ENCODE data around the gene SNX6. TPM values are rescaled to one million over a fixed set of nuclear protein-coding genes. Genes with fewer than 3 reads are reported as not detected.
"Not testable (repeated sequence)": the region's sequence is repeated elsewhere in the genome, so short reads cannot be mapped to it uniquely, and the experiment has no call there.

SNX6 gene
- total RNA-seq, 1 donor from 2014 or later, result 68.6 TPM

DNA sequence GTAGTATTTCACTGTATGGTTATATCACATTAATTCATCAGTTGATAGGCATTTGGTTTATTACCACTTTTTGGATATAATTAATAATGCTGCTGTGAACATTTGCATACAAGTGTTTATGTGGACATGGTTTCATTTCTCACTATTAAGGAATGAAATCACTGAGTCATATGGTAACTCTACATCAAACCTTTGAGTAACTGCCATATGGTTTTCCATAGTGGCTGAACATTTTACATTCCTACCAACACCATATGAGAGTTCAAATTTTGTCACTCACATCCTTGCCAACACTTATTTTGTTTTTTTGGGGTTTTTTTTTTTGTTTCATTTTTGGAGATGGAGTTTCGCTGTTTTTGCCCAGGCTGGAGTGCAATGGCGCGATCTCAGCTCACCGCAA lies 60.2 kb downstream of the SNX6 start:
- no peaks in the 10 kb centered on the region for H3K9me3 Mint-ChIP-seq
- no peaks in the 10 kb centered on the region for H3K4me1 Mint-ChIP-seq
- no peak for DNase-seq
- intact Hi-C loops (cut with micrococcal nuclease), result no loop called here
- H3K4me3 Mint-ChIP-seq, result no peak overlapping the region
- no peaks in the 10 kb centered on the region for H3K27me3 Mint-ChIP-seq
- H3K36me3 Mint-ChIP-seq (ENCODE audit: low read depth), result peaks cover 40% of the 10 kb centered on the region
- no peak overlapping the region for H3K27ac Mint-ChIP-seq

GRCh38 chr14:34568803-34569202 lies 61.1 kb downstream of the SNX6 start:
- no peak overlapping the region for H3K4me3 Mint-ChIP-seq
- H3K36me3 Mint-ChIP-seq (ENCODE audit: low read depth), result peaks cover 40% of the 10 kb centered on the region
- H3K27ac Mint-ChIP-seq, result no peak overlapping the region
- H3K27me3 Mint-ChIP-seq, result no peaks in the 10 kb centered on the region
- no peaks in the 10 kb centered on the region for H3K4me1 Mint-ChIP-seq
- no peak for DNase-seq
- intact Hi-C loops (cut with micrococcal nuclease), result no loop called here
- H3K9me3 Mint-ChIP-seq, result no peaks in the 10 kb centered on the region

- intact Hi-C loops (cut with micrococcal nuclease), result no loop called here
- Mint-ChIP-seq H3K9me3 (no peaks in the 10 kb centered on the region), H3K4me1 (no peaks in the 10 kb centered on the region), H3K27ac (no peak overlapping the region), H3K36me3 (ENCODE audit: low read depth) (peaks cover 16% of the 10 kb centered on the region), H3K27me3 (no peaks in the 10 kb centered on the region), H3K4me3 (no peak overlapping the region)
- DNase-seq, result no peak
These were observed 67.2 kb downstream of the SNX6 start for GRCh38 chr14:34562776-34563150.

DNA sequence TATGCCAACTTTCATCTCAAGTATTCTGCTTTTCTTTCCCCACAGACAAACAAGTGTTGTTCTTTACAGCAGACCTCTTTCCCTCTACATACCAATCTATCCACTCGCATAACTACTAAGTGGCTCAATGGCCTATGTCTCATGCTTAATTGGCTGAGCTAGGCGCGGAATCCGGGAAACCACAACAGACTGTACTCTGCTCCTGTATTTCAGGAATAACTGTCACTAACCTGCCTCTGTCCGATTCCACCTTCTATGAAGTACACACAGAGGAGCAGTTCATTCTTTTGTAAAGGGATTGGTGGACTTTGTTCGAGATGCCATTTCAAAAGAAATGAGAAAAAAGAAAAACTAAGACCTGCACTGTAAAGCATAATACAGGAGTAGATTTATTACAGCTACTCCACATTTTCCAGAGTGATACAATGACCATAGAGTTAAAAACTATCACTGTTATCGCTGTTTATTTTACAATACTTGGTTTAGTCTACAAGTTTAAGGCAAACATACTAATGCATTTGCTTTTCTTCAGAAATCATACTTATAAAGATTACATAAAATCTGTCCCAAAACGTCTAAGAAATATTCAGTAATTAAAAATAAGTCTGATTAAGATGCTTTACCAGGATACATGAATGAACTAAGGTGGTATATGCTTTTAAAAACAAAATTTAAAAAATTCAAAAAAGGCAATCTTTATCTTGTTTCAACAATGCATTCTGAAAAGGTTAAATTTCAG lies 67.7 kb downstream of the SNX6 start:
- H3K4me3 Mint-ChIP-seq; intact Hi-C loops (cut with micrococcal nuclease); DNase-seq; H3K27me3 Mint-ChIP-seq; H3K27ac Mint-ChIP-seq; H3K4me1 Mint-ChIP-seq; H3K9me3 Mint-ChIP-seq: not testable (repeated sequence)
- H3K36me3 Mint-ChIP-seq (ENCODE audit: low read depth), result peaks cover 13% of the 10 kb centered on the region

- DNase-seq; intact Hi-C loops (cut with micrococcal nuclease); H3K4me3 Mint-ChIP-seq; H3K9me3 Mint-ChIP-seq; H3K36me3 Mint-ChIP-seq (ENCODE audit: low read depth); H3K27me3 Mint-ChIP-seq; H3K27ac Mint-ChIP-seq: not testable (repeated sequence)
- peaks cover 12% of the 10 kb centered on the region for H3K4me1 Mint-ChIP-seq
These were observed 73.5 kb downstream of the SNX6 start for GRCh38 chr14:34556498-34556829.

GRCh38 chr14:34555583-34556497 lies 74.1 kb downstream of the SNX6 start:
- H3K27ac Mint-ChIP-seq; H3K36me3 Mint-ChIP-seq (ENCODE audit: low read depth); intact Hi-C loops (cut with micrococcal nuclease); H3K9me3 Mint-ChIP-seq; DNase-seq; H3K4me3 Mint-ChIP-seq; H3K27me3 Mint-ChIP-seq: not testable (repeated sequence)
- peaks cover 14% of the 10 kb centered on the region for H3K4me1 Mint-ChIP-seq

DNA sequence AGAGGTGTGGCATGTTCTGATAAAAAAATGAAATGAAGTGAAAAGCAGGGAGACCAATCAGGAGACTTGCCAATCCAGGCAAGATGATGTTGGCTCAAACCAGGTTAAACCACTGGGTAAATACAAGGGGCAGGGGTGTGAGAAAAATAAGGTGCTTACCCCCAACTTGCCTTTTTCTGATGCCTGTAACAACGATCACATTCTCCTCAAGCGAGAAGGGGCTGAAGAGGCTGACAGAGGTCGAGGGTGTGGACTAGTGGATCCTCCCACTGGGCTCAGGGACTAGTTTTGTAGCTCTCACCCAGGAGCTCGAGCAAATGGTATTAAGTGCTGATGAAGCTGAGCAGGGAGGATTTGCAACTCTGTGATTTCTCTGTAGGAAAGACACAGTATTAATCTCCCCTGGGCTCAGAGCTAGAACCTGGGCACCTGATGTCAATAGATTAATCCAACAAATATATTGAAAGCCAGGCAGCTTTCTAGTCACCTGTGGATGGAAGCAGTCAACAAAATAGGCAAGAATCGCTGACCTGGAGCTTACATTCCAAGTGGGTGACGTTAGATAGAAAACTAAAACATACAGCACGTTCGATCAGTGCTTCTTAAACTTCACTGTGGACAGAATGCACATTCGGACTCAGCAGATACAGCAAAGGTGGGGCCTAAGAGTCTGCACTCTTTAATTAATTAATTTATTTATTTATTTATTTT lies 75.3 kb downstream of the SNX6 start:
- no peaks in the 10 kb centered on the region for H3K27me3 Mint-ChIP-seq
- intact Hi-C loops (cut with micrococcal nuclease), result no loop called here
- H3K27ac Mint-ChIP-seq, result peak overlapping the region; percentile 72
- H3K9me3 Mint-ChIP-seq, result no peaks in the 10 kb centered on the region
- peak; percentile 74 for DNase-seq
- peak overlapping the region; percentile 69 for H3K4me3 Mint-ChIP-seq
- peaks cover 17% of the 10 kb centered on the region for H3K4me1 Mint-ChIP-seq
- H3K36me3 Mint-ChIP-seq (ENCODE audit: low read depth), result no peaks in the 10 kb centered on the region

DNA sequence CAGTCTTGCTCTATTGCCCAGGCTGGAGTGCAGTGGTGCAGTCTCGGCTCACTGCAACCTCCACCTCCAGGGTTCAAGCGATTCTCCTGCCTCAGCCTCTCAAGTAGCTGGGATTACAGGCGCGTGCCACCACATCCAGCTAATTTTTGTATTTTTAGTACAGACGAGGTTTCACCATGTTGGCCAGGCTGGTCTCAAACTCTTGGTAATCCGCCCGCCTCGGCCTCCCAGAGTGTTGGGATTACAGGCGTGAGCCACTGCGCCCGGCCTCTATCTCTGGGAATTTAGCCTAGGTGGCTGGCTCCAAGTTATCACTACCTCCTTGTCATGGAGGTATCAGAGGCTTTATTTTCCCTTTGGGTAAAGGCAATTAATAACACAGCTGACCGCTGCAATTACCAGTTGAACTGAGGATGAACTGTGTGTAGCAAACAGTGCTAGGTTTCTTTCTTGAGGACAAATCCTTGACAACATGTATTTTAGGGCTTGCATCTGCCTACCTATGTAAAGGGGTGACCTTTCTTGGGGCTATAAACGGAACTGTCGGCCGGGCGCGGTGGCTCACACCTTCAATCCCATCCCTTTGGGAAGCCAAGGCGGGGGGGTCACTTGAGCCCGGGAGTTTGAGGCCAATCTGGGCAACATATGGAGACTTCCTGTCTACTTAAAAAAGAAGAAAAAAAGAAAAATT lies 80.5 kb downstream of the SNX6 start:
- Mint-ChIP-seq H3K27ac (peak overlapping the region; percentile 34), H3K4me1 (peaks cover 15% of the 10 kb centered on the region)
- H3K36me3 Mint-ChIP-seq (ENCODE audit: low read depth); DNase-seq; H3K27me3 Mint-ChIP-seq; H3K4me3 Mint-ChIP-seq; H3K9me3 Mint-ChIP-seq; intact Hi-C loops (cut with micrococcal nuclease): not testable (repeated sequence)

- Mint-ChIP-seq H3K4me1 (peaks cover 10% of the 10 kb centered on the region), H3K9me3 (no peaks in the 10 kb centered on the region), H3K36me3 (ENCODE audit: low read depth) (no peaks in the 10 kb centered on the region), H3K27ac (peak overlapping the region; percentile 51), H3K4me3 (no peak overlapping the region), H3K27me3 (no peaks in the 10 kb centered on the region)
- intact Hi-C loops (cut with micrococcal nuclease), result no loop called here
- peak; percentile 68 for DNase-seq
These were observed 81.4 kb downstream of the SNX6 start for GRCh38 chr14:34548472-34548981.

GRCh38 chr14:34547136-34547520 lies 82.8 kb downstream of the SNX6 start:
- H3K27ac Mint-ChIP-seq; DNase-seq; H3K27me3 Mint-ChIP-seq; H3K36me3 Mint-ChIP-seq (ENCODE audit: low read depth); H3K4me3 Mint-ChIP-seq; H3K4me1 Mint-ChIP-seq; H3K9me3 Mint-ChIP-seq; intact Hi-C loops (cut with micrococcal nuclease): not testable (repeated sequence)

DNA sequence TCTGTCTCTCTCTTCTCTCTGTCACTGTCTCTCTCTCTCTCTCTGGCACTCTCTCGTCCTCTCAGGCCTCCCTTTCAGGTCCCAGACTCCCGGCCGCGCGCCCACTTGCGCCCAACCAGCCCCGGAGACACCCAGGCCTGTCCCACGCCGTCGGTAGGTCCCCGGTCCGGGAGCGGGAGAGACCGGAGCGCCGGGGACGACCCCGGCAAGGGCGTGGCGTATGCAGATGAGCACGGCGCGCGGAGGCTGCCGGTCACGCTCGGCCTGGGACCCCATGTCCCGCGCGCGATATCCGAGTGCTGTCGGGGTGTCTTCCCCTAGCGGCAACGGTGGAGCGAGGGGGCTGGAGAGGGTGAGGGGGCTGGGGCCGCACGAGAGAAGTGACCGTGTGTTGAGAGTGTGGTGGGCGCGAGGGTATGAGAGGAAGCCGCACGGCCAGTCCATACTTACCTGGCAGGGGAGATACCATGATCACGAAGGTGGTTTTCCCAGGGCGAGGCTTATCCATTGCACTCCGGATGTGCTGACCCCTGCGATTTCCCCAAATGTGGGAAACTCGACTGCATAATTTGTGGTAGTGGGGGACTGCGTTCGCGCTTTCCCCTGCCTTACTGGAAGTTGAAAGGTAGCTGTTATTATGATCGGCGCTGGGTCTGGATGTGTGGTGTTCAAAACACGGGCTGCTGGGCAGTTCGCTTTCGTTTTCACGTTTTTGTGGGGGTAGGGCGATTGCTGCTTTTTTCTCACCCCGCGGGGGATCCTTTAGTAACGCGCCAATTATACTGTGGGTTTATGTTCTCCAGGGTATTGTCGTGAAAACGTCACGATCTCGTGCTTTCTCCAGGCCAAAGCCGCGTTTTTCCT lies 83.4 kb downstream of the SNX6 start:
- H3K27me3 Mint-ChIP-seq; H3K4me3 Mint-ChIP-seq; H3K36me3 Mint-ChIP-seq (ENCODE audit: low read depth); intact Hi-C loops (cut with micrococcal nuclease); H3K27ac Mint-ChIP-seq; H3K4me1 Mint-ChIP-seq; DNase-seq; H3K9me3 Mint-ChIP-seq: not testable (repeated sequence)

- H3K4me3 Mint-ChIP-seq, result peak overlapping the region; percentile 98
- H3K27me3 Mint-ChIP-seq; intact Hi-C loops (cut with micrococcal nuclease); H3K9me3 Mint-ChIP-seq; H3K36me3 Mint-ChIP-seq (ENCODE audit: low read depth): not testable (repeated sequence)
- peak overlapping the region; percentile 99 for H3K27ac Mint-ChIP-seq
- peak; percentile 60 for DNase-seq
- H3K4me1 Mint-ChIP-seq, result peaks cover 10% of the 10 kb centered on the region
These were observed 89.5 kb downstream of the SNX6 start for GRCh38 chr14:34540181-34541059.

All from activated CD4-positive, alpha-beta T cell treated with anti-CD3 and anti-CD28 coated beads, Interleukin-2, amount 10 ng/mL, durations not matched to agents 24 days and 14 days (primary cell).